CD4-positive, CD25-positive, alpha-beta regulatory T cell (primary cell): ENCODE results near the gene EPHB1. TPM values are rescaled to one million over a fixed set of nuclear protein-coding genes. Genes with fewer than 3 reads are reported as not detected.

Source experiments
- ATAC-seq, 2 donors: fragments of 150-1000 bp; cut with Tn5 transposase; one replicate each; pipeline ENCODE4 v1.10.0; 2021; ENCODE audit warnings: low read depth in 2 of 2, moderate number of reproducible peaks in 2 of 2, moderate library complexity in 1 of 2
- DNase-seq, 3 donors: peaks; one replicate each; pipeline versions ENCODE4 v3.0.0 to v3.0.0-alpha.2; 2012 to 2022; ENCODE audit warnings: mixed read lengths in 1 of 3
- H3K27ac ChIP-seq: one replicate; pipeline ENCODE4 v1.7.0; 2013; ENCODE audit warnings: mild to moderate bottlenecking, low read length; ENCODE audit not compliant: insufficient read depth, poor library complexity, severe bottlenecking
- H3K27me3 ChIP-seq: one replicate; pipeline ENCODE4 v1.7.0; 2013; ENCODE audit warnings: low read length; ENCODE audit not compliant: control insufficient read depth, insufficient read depth
- H3K36me3 ChIP-seq: one replicate; pipeline ENCODE4 v1.7.0; 2013; ENCODE audit warnings: mild to moderate bottlenecking, low read length, moderate library complexity; ENCODE audit not compliant: control insufficient read depth, insufficient read depth
- H3K4me1 ChIP-seq: 2 replicates; pipeline ENCODE4 v1.7.0; 2013; ENCODE audit warnings: mild to moderate bottlenecking, low read length; ENCODE audit not compliant: insufficient read depth, control insufficient read depth, poor library complexity, severe bottlenecking
- H3K4me3 ChIP-seq: one replicate; pipeline ENCODE4 v1.7.0; 2013; ENCODE audit warnings: low read depth, mild to moderate bottlenecking, low read length, moderate library complexity
- H3K9me3 ChIP-seq, 2 experiments: 1 replicate in 1 of 2; 2 replicates in 1 of 2; pipeline ENCODE4 v1.7.0; 2013; ENCODE audit warnings: low read length in 2 of 2, mild to moderate bottlenecking in 1 of 2, moderate library complexity in 1 of 2; ENCODE audit not compliant: control insufficient read depth in 2 of 2
- H3K27ac Mint-ChIP-seq, 3 donors: one replicate each; pipeline ENCODE4 v1.8.0; 2020 to 2022; ENCODE audit warnings: mild to moderate bottlenecking in 3 of 3, mixed read lengths in 3 of 3, moderate library complexity in 2 of 3
- H3K27me3 Mint-ChIP-seq: one replicate; pipeline ENCODE4 v1.8.0; 2022; ENCODE audit warnings: mild to moderate bottlenecking, mixed read lengths
- H3K36me3 Mint-ChIP-seq: one replicate; pipeline ENCODE4 v1.8.0; 2020; ENCODE audit warnings: mixed read lengths
- H3K4me1 Mint-ChIP-seq, 4 donors: one replicate each; pipeline ENCODE4 v1.8.0; 2020 to 2022; ENCODE audit warnings: mixed read lengths in 4 of 4, mild to moderate bottlenecking in 1 of 4
- H3K4me3 Mint-ChIP-seq, 4 donors: one replicate each; pipeline ENCODE4 v1.8.0; 2020 to 2022; ENCODE audit warnings: mild to moderate bottlenecking in 4 of 4, mixed read lengths in 4 of 4, moderate library complexity in 3 of 4
- H3K9me3 Mint-ChIP-seq, 7 donors: one replicate each; pipeline ENCODE4 v1.8.0; 2020 to 2022; ENCODE audit warnings: mixed read lengths in 7 of 7, mild to moderate bottlenecking in 3 of 7, moderate library complexity in 2 of 7
- polyA plus RNA-seq, 4 donors: library from polyadenylated mRNA; unstranded; fragments of 300-500 nt; fragmentation: Illumina TruSeq; gene quantifications; one replicate each; pipeline ENCODE4 v1.2.3, GENCODE V29; 2021
- total RNA-seq: library from RNA; stranded (reverse); gene quantifications from one replicate; pipeline ENCODE4 v1.2.3, GENCODE V29; 2022

The EPHB1 gene
- total and polyA plus RNA-seq, 5 donors from 2014 or later = 0.32 to 2.1 (median 0.84) TPM

DNA sequence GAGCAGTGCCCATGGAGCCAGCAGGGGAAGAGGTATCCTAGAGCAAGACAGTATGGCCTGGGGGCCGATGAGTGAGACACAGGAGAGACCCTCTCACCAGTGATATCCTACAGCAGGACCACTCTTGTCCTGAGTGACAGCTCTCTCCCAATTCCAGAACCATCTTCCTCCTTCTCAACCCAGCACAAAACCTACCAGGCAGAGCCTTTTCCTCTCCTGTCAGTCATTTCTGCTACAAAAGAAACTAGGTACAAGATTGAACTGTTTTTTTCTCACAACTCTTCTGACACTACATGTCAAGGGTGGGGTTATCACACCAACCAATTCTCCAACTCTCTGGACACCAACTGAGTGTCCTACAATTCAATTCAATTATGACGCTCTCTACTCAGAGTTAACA is 506.6 kb downstream of the EPHB1 start:
- H3K27me3 Mint-ChIP-seq = no peaks in the 10 kb centered on the region
- no peak for DNase-seq

DNA sequence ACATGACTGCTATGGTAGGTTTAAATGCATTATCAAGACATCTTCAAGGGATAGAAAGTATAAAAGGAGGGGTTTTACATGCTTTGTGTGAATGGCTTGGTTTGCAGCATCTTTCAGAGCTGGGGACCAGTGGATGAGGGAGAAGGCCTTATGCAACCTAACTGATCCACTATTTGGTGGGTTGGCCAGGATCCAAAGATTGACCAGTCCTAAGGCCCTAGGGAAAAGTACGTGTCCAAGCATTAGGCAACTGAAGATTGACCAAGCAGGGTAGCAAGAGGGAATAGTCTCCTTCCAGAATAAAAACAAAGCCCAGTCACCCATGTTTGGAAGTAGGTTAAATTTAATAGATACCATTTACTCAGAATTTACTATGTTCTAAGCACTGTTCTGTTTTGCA is 509.3 kb downstream of the EPHB1 start:
- no peak for ATAC-seq
- no peaks in the 10 kb centered on the region for H3K36me3 Mint-ChIP-seq
- DNase-seq = no peak
- Histone ChIP-seq H3K27ac (no peak overlapping the region), H3K9me3 (peaks cover 0 to 4% of the 10 kb centered on the region in 2 experiments), H3K27me3 (no peaks in the 10 kb centered on the region), H3K4me1 (no peaks in the 10 kb centered on the region), H3K4me3 (no peak overlapping the region), H3K36me3 (no peaks in the 10 kb centered on the region)
- H3K4me1 Mint-ChIP-seq = no peaks in the 10 kb centered on the region
- peak overlapping the region in 1 of 4 donors; percentile 74 for H3K4me3 Mint-ChIP-seq
- peaks cover 0 to 7% (median 0%) of the 10 kb centered on the region in 7 donors for H3K9me3 Mint-ChIP-seq
- H3K27ac Mint-ChIP-seq = no peak overlapping the region
- H3K27me3 Mint-ChIP-seq = no peaks in the 10 kb centered on the region

More for the DNA sequence above, 506.6 kb downstream of the EPHB1 start:
- peaks cover 0 to 3% (median 0%) of the 10 kb centered on the region in 7 donors for H3K9me3 Mint-ChIP-seq
- Histone ChIP-seq H3K4me1 (no peaks in the 10 kb centered on the region), H3K27ac (no peak overlapping the region), H3K4me3 (no peak overlapping the region), H3K9me3 (peaks cover 0 to 4% of the 10 kb centered on the region in 2 experiments), H3K36me3 (no peaks in the 10 kb centered on the region), H3K27me3 (no peaks in the 10 kb centered on the region)
- no peaks in the 10 kb centered on the region for H3K4me1 Mint-ChIP-seq
- H3K27ac Mint-ChIP-seq = no peak overlapping the region
- no peak for ATAC-seq
- H3K36me3 Mint-ChIP-seq = no peaks in the 10 kb centered on the region
- no peak overlapping the region for H3K4me3 Mint-ChIP-seq

Other genes with a start within 250 kb of the EPHB1 start
- gene KY, start 144.2 kb upstream of the EPHB1 start, total RNA-seq = not detected
- not detected for gene KY, start 144.2 kb upstream of the EPHB1 start, polyA plus RNA-seq